SK-N-SH (cell line): ENCODE data around the gene PARD3.

Experiments used
- CTCF ChIP-seq: fragments of 200-600 bp; sonication (generic); IDR thresholded peaks from 2 replicates; pipeline ENCODE4 v1.6.1; 2017; ENCODE audit warnings: antibody characterized with exemption, mild to moderate bottlenecking, moderate library complexity
- EP300 ChIP-seq, 2 experiments: IDR thresholded peaks; 2 replicates each; pipeline versions ENCODE4 v1.4.0 to v1.6.1; 2012; ENCODE audit warnings: borderline replicate concordance in 1 of 2, low read depth in 1 of 2, low read length in 1 of 2
- FOSL2 ChIP-seq: IDR thresholded peaks from 2 replicates; pipeline ENCODE4 v1.4.0; 2012; ENCODE audit warnings: low read depth, mild to moderate bottlenecking, moderate library complexity, borderline replicate concordance
- GABPA ChIP-seq: IDR thresholded peaks from 2 replicates; pipeline ENCODE4 v1.4.0; 2012; ENCODE audit warnings: low read depth, mild to moderate bottlenecking
- MAX ChIP-seq: IDR thresholded peaks from 2 replicates; pipeline ENCODE4 v1.4.0; 2012; ENCODE audit warnings: low read depth
- MXI1 ChIP-seq: IDR thresholded peaks from 2 replicates; pipeline ENCODE4 v1.6.1; 2012; ENCODE audit warnings: mild to moderate bottlenecking, low read depth, low read length, improper control_type of control experiment
- POLR2AphosphoS5 ChIP-seq: IDR thresholded peaks from 2 replicates; pipeline ENCODE4 v1.6.1; 2012; ENCODE audit warnings: low read depth, low read length
- RFX5 ChIP-seq: IDR thresholded peaks from 2 replicates; pipeline ENCODE4 v1.6.1; 2012; ENCODE audit warnings: mild to moderate bottlenecking, improper control_type of control experiment, low read length
- SIN3A ChIP-seq: IDR thresholded peaks from 2 replicates; pipeline ENCODE4 v1.6.1; 2012; ENCODE audit warnings: low read depth, mild to moderate bottlenecking, low read length, moderate library complexity, borderline replicate concordance
- USF1 ChIP-seq: IDR thresholded peaks from 2 replicates; pipeline ENCODE4 v1.4.0; 2012; ENCODE audit warnings: low read depth, borderline replicate concordance
- USF2 ChIP-seq: fragments of 150-350 bp; IDR thresholded peaks from 2 replicates; pipeline ENCODE4 v1.6.1; 2017; ENCODE audit warnings: antibody characterized with exemption, low read length, low read depth, borderline replicate concordance

GRCh38 chr10:34854147-34854601, 39.1 kb upstream of the PARD3 start:
- no peak for TF ChIP-seq USF2
- TF ChIP-seq RFX5: no peak
- TF ChIP-seq GABPA: no peak
- no peak for TF ChIP-seq CTCF
- no peak for TF ChIP-seq USF1
- no peak for TF ChIP-seq POLR2AphosphoS5
- no peak for TF ChIP-seq SIN3A
- TF ChIP-seq FOSL2: no peak
- no peak for TF ChIP-seq EP300 (IDR thresholded peaks at IDR 0.05; ENCODE audit: borderline replicate concordance in 1 of 2, low read depth in 1 of 2, low read length in 1 of 2)
- TF ChIP-seq MXI1: no peak
- no peak for TF ChIP-seq MAX
